Fibroblast of lung (primary cell): ENCODE results near the gene CFAP221. TPM values are rescaled to one million over a fixed set of nuclear protein-coding genes. Genes with fewer than 3 reads are reported as not detected.

Experiments used
- DNase-seq, 2 donors: peaks; one replicate each; pipeline versions ENCODE4 v3.0.0 to v3.0.0-alpha.2; 2010; ENCODE audit warnings: low read depth in 2 of 2
- H2AFZ ChIP-seq: 2 replicates; pipeline ENCODE4 v1.5.1; 2012; ENCODE audit warnings: low read length, control low read depth, inconsistent platforms
- H3K27ac ChIP-seq: 2 replicates; pipeline ENCODE4 v1.5.1; 2011; ENCODE audit warnings: low read length, control low read depth; ENCODE audit not compliant: insufficient read depth
- H3K27me3 ChIP-seq: 2 replicates; pipeline ENCODE4 v1.5.1; 2011; ENCODE audit warnings: mild to moderate bottlenecking, low read length; ENCODE audit not compliant: control insufficient read depth, insufficient read depth
- H3K36me3 ChIP-seq: 2 replicates; pipeline ENCODE4 v1.5.1; 2011; ENCODE audit warnings: low read length; ENCODE audit not compliant: control insufficient read depth, insufficient read depth
- H3K4me1 ChIP-seq: 2 replicates; pipeline ENCODE4 v1.5.1; 2011; ENCODE audit warnings: low read length; ENCODE audit not compliant: control insufficient read depth, insufficient read depth; ENCODE audit errors: extremely low read depth
- H3K4me2 ChIP-seq: 2 replicates; pipeline ENCODE4 v1.5.1; 2011; ENCODE audit warnings: low read length, control low read depth; ENCODE audit not compliant: insufficient read depth; ENCODE audit errors: extremely low read depth
- H3K4me3 ChIP-seq, 4 experiments: fragments of 200-600 bp in 1 of 4; sonication (generic) in 1 of 4; replicated peaks in 1 of 4; 2 replicates each; pipeline ENCODE4 v1.5.1; 2011 to 2016; ENCODE audit warnings: low read length in 4 of 4, low read depth in 3 of 4, mild to moderate bottlenecking in 3 of 4, control low read depth in 2 of 4, inconsistent platforms in 1 of 4, mixed read lengths in 1 of 4; ENCODE audit not compliant: insufficient read depth in 1 of 4; ENCODE audit errors: control extremely low read depth in 1 of 4
- H3K79me2 ChIP-seq: 2 replicates; pipeline ENCODE4 v1.5.1; 2012; ENCODE audit warnings: mild to moderate bottlenecking, low read length, inconsistent platforms; ENCODE audit not compliant: control insufficient read depth, insufficient read depth
- H3K9ac ChIP-seq: 2 replicates; pipeline ENCODE4 v1.5.1; 2011; ENCODE audit warnings: mild to moderate bottlenecking, low read length, control low read depth; ENCODE audit not compliant: insufficient read depth
- H3K9me3 ChIP-seq: 2 replicates; pipeline ENCODE4 v1.5.1; 2012; ENCODE audit warnings: low read depth, low read length; ENCODE audit not compliant: control insufficient read depth, insufficient read depth
- H4K20me1 ChIP-seq: 2 replicates; pipeline ENCODE4 v1.5.1; 2011; ENCODE audit warnings: low read length; ENCODE audit not compliant: control insufficient read depth, insufficient read depth; ENCODE audit errors: extremely low read depth
- CTCF ChIP-seq, 2 donors: IDR thresholded peaks in 1 of 2; conservative IDR thresholded peaks in 1 of 2; 1 replicate in 1 of 2; 2 replicates in 1 of 2; pipeline ENCODE4 v1.5.1; 2011 to 2012; ENCODE audit warnings: low read length in 2 of 2, control low read depth in 1 of 2, inconsistent platforms in 1 of 2, low read depth in 1 of 2, mild to moderate bottlenecking in 1 of 2
- EZH2 ChIP-seq: IDR thresholded peaks from 2 replicates; pipeline ENCODE4 v1.5.1; 2012; ENCODE audit warnings: low read length, control low read depth, mild to moderate bottlenecking; ENCODE audit errors: missing control alignments
- polyA plus RNA-seq, 2 donors: library from polyadenylated mRNA; depleted of rRNA in 1 of 2; stranded (reverse) in 1 of 2; unstranded in 1 of 2; fragments of >200 nt; gene quantifications; 2 replicates each; pipeline ENCODE4 v1.2.1, GENCODE V29; 2011 to 2012; ENCODE audit warnings: missing spikeins in 1 of 2
- total RNA-seq: library from RNA; depleted of rRNA; stranded (reverse); fragments of >200 nt; gene quantifications from 2 replicates; pipeline ENCODE4 v1.2.1, GENCODE V29; 2014

Gene CFAP221
- total and polyA plus RNA-seq, 2 donors (not counting 1 experiment from before 2014, with no cell fraction given) = 0.07 TPM; not detected in 1

- DNase-seq = no peak
- Histone ChIP-seq H2AFZ (no peak overlapping the region), H4K20me1 (no peaks in the 10 kb centered on the region), H3K27ac (no peak overlapping the region), H3K4me1 (no peaks in the 10 kb centered on the region), H3K27me3 (no peaks in the 10 kb centered on the region), H3K9ac (no peak overlapping the region), H3K36me3 (peaks cover 2% of the 10 kb centered on the region), H3K79me2 (peaks cover 3% of the 10 kb centered on the region), H3K4me2 (no peak overlapping the region), H3K9me3 (no peaks in the 10 kb centered on the region), H3K4me3 (no peak overlapping the region)
- TF ChIP-seq EZH2 (no peak), CTCF (conservative IDR thresholded peaks at IDR 0.05 in 1 of 2, IDR thresholded peaks at IDR 0.05 in 1 of 2; ENCODE audit: low read depth in 1 of 2, low read length in 2 of 2) (no peak)
Observed at GRCh38 chr2:119681203-119681867, 137.1 kb downstream of the CFAP221 start.

DNA sequence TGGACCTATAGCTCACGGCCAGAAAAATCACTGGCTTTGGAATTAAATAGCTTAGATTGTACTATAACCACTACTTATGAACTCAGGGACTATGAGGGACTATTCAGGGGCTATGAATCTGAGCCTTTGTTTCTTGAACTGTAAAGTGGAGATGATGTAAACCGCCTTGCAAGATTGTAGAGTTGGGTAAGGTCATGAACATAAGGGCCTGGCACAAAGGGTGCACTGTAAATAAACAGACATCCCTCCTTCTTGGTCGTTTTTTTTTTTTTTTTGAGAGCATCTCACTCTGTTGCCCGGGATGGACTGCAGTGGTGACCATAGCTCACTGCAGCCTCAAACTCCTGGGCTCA lies 137.6 kb downstream of the CFAP221 start:
- H3K27ac ChIP-seq = no peak overlapping the region
- no peak overlapping the region for H3K4me2 ChIP-seq
- no peaks in the 10 kb centered on the region for H4K20me1 ChIP-seq
- H3K4me1 ChIP-seq = no peaks in the 10 kb centered on the region
- no peaks in the 10 kb centered on the region for H3K9me3 ChIP-seq
- H2AFZ ChIP-seq = no peak overlapping the region
- H3K4me3 ChIP-seq = no peak overlapping the region
- H3K27me3 ChIP-seq = no peaks in the 10 kb centered on the region
- H3K9ac ChIP-seq = no peak overlapping the region
- peaks cover 2% of the 10 kb centered on the region for H3K36me3 ChIP-seq
- no peak for TF ChIP-seq EZH2
- H3K79me2 ChIP-seq = peaks cover 3% of the 10 kb centered on the region
- DNase-seq = no peak

GRCh38 chr2:119682578-119682977 lies 138.3 kb downstream of the CFAP221 start:
- H4K20me1 ChIP-seq = no peaks in the 10 kb centered on the region
- no peak overlapping the region for H3K4me2 ChIP-seq
- H3K79me2 ChIP-seq = peaks cover 3% of the 10 kb centered on the region
- H2AFZ ChIP-seq = no peak overlapping the region
- H3K36me3 ChIP-seq = peaks cover 2% of the 10 kb centered on the region
- TF ChIP-seq EZH2 (no peak), CTCF (conservative IDR thresholded peaks at IDR 0.05 in 1 of 2, IDR thresholded peaks at IDR 0.05 in 1 of 2; ENCODE audit: low read depth in 1 of 2, low read length in 2 of 2) (no peak)
- no peaks in the 10 kb centered on the region for H3K4me1 ChIP-seq
- no peak for DNase-seq
- no peak overlapping the region for H3K9ac ChIP-seq
- no peak overlapping the region for H3K4me3 ChIP-seq
- no peaks in the 10 kb centered on the region for H3K9me3 ChIP-seq
- no peak overlapping the region for H3K27ac ChIP-seq
- no peaks in the 10 kb centered on the region for H3K27me3 ChIP-seq
